ENCODE data around the gene PIWIL4. TPM values are rescaled to one million over a fixed set of nuclear protein-coding genes. Genes with fewer than 3 reads are reported as not detected.

Gene PIWIL4
- total RNA-seq, 1 experiment from 2014 or later = not detected

- H2BK120ac ChIP-seq (ENCODE audit: low read depth, low read length, poor library complexity, severe bottlenecking) = no peak overlapping the region
- no peak overlapping the region; a peak in 1 of 7 replicates for H3K27ac Mint-ChIP-seq
Observed at GRCh38 chr11:94669023-94669422, 101.9 kb downstream of the PIWIL4 start.

More at GRCh38 chr11:94669023-94669422, 101.9 kb downstream of the PIWIL4 start:
- no peak overlapping the region for H2BK20ac ChIP-seq (ENCODE audit: low read depth, low read length, poor library complexity, severe bottlenecking)
- H3K79me2 ChIP-seq (ENCODE audit: insufficient read depth, low read length) = 0 out of 2 replicates have a peak, but pooled peaks cover 1% of the 10 kb centered on the region
- no peak overlapping the region for H3K27ac ChIP-seq (ENCODE audit: insufficient read length, low read depth, low read length)
- Mint-ChIP-seq H3K36me3 (ENCODE audit: insufficient read depth in 1 of 3, low read depth in 3 of 3) (peaks cover 15 to 25% (median 23%) of the 10 kb centered on the region in 3 experiments; a peak in 6 of 7 replicates), H3K9me3 (peaks cover 4 to 10% of the 10 kb centered on the region in 2 experiments; a peak in 4 of 5 replicates), H3K27me3 (ENCODE audit: low read depth) (no peaks in the 10 kb centered on the region), H3K4me3 (no peak overlapping the region), H3K4me1 (peaks cover 7 to 19% of the 10 kb centered on the region in 2 experiments)
- no peak overlapping the region for H2AFZ ChIP-seq (ENCODE audit: low read length)
- H3T11ph ChIP-seq (ENCODE audit: low read length) = no peak overlapping the region
- H4K20me1 ChIP-seq (ENCODE audit: control insufficient read depth, insufficient read depth, insufficient read length) = no peaks in the 10 kb centered on the region
- no peak overlapping the region for H2AK5ac ChIP-seq (ENCODE audit: insufficient read length, low read length)
- TF ChIP-seq CTCF (conservative IDR thresholded peaks at IDR 0.05) = no peak
- no peak overlapping the region for H4K5ac ChIP-seq (ENCODE audit: insufficient read length, low read depth, low read length)
- H3K56ac ChIP-seq (ENCODE audit: insufficient read length, low read depth, low read length) = no peak overlapping the region
- no peak overlapping the region for H3K18ac ChIP-seq (ENCODE audit: insufficient read length, low read depth, low read length)
- no peaks in the 10 kb centered on the region; the same call in 1 of the 2 replicates for H3K4me1 ChIP-seq (ENCODE audit: insufficient read depth, low read length)
- WGBS (ENCODE audit: extremely low coverage, insufficient read length, low lambda C conversion rate) = no CpG with 5 or more reads among the region's 4 CpGs
- H3K27me3 ChIP-seq (ENCODE audit: insufficient read depth, low read length) = no peaks in the 10 kb centered on the region
- no peaks in the 10 kb centered on the region for H3K23me2 ChIP-seq (ENCODE audit: insufficient read length, low read depth, low read length, poor library complexity, severe bottlenecking)
- no peak overlapping the region for H3K9ac ChIP-seq (ENCODE audit: extremely low read depth, insufficient read length, low read length)
- DNase-seq = no peak
- no peak overlapping the region for H2BK12ac ChIP-seq (ENCODE audit: insufficient read length, low read depth, low read length)
- no peak overlapping the region for H3K14ac ChIP-seq (ENCODE audit: insufficient read depth, low read length)
- H3K4ac ChIP-seq (ENCODE audit: low read depth, low read length) = no peak overlapping the region
- H4K8ac ChIP-seq (replicated peaks; ENCODE audit: insufficient read length, low read depth, low read length) = no peak overlapping the region
- no peak overlapping the region for H3K23ac ChIP-seq (ENCODE audit: insufficient read length, low read depth, low read length)
- H2BK15ac ChIP-seq (ENCODE audit: low read depth, low read length) = no peak overlapping the region
- no peak overlapping the region for H4K91ac ChIP-seq (ENCODE audit: insufficient read length, low read depth, low read length)
- no peak overlapping the region for H2BK5ac ChIP-seq (ENCODE audit: insufficient read length, low read length)
- H3K79me1 ChIP-seq (ENCODE audit: insufficient read depth, low read depth, low read length, poor library complexity, severe bottlenecking) = no peaks in the 10 kb centered on the region
- no peak overlapping the region for H3K4me2 ChIP-seq (ENCODE audit: insufficient read depth, insufficient read length, low read length)
- peaks cover 14% of the 10 kb centered on the region for H3K9me3 ChIP-seq (ENCODE audit: control insufficient read depth, low read depth, low read length)

Other genes with a start within 250 kb of the PIWIL4 start
- 0.15 TPM in 1 of 2 replicates, not detected in the other for gene GPR83, start 165.9 kb upstream of the PIWIL4 start, total RNA-seq (2021)
- 37.1 and 40.7 TPM in 2 replicates for gene MRE11, start 73.5 kb upstream of the PIWIL4 start, total RNA-seq (2021)
- 13.8 and 17.0 TPM in 2 replicates for gene ANKRD49, start 73.4 kb upstream of the PIWIL4 start, total RNA-seq (2021)
- not detected in 2 replicates for gene C11orf97, start 54.9 kb upstream of the PIWIL4 start, total RNA-seq (2021)
- gene FUT4, start 23.4 kb upstream of the PIWIL4 start, total RNA-seq (2021) = 5.3 and 5.4 TPM in 2 replicates
- gene AMOTL1, start 201.0 kb downstream of the PIWIL4 start, total RNA-seq (2021) = 18.5 and 20.2 TPM in 2 replicates